ENCODE data around the gene GLIS2. TPM values are rescaled to one million over a fixed set of nuclear protein-coding genes. Genes with fewer than 3 reads are reported as not detected.
A peak's percentile ranks its signal among the peaks of the same experiment; 100 is the strongest.

The GLIS2 gene
- total RNA-seq, 2 donors from 2014 or later = 0.10 to 0.29 TPM

DNA sequence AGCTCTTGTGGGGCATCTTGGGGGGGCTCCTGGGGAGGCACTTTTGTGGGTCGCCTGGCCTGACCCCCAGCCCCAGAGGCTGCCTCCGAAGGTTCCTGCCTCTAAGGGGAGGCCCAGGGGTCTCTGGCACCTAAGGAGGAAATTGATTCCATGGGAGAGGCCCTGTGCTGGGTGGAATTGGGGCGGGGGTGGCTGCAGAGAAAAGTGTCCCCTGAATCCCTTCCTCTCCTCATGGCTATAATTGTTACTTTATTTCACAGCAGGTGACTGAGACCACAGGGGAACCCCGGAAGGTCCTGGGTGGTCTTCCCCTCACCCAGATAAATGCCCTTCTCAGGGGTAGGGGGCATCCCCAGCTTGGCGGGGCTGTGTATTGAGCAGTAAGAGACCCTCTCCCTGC lies 3.1 kb downstream of the GLIS2 start:
- no peak overlapping the region for H3K4me3 Mint-ChIP-seq
- H3K36me3 Mint-ChIP-seq (ENCODE audit: low read depth) = peaks cover 2% of the 10 kb centered on the region
- H3K4me1 Mint-ChIP-seq = peaks cover 15% of the 10 kb centered on the region
- no peak for ATAC-seq
- no peak overlapping the region for H3K27ac Mint-ChIP-seq
- no peaks in the 10 kb centered on the region for H3K9me3 ChIP-seq (ENCODE audit: control insufficient read depth, low read length, poor library complexity, severe bottlenecking)
- no peak for DNase-seq
- peaks cover 10% of the 10 kb centered on the region for H3K27me3 Mint-ChIP-seq

DNA sequence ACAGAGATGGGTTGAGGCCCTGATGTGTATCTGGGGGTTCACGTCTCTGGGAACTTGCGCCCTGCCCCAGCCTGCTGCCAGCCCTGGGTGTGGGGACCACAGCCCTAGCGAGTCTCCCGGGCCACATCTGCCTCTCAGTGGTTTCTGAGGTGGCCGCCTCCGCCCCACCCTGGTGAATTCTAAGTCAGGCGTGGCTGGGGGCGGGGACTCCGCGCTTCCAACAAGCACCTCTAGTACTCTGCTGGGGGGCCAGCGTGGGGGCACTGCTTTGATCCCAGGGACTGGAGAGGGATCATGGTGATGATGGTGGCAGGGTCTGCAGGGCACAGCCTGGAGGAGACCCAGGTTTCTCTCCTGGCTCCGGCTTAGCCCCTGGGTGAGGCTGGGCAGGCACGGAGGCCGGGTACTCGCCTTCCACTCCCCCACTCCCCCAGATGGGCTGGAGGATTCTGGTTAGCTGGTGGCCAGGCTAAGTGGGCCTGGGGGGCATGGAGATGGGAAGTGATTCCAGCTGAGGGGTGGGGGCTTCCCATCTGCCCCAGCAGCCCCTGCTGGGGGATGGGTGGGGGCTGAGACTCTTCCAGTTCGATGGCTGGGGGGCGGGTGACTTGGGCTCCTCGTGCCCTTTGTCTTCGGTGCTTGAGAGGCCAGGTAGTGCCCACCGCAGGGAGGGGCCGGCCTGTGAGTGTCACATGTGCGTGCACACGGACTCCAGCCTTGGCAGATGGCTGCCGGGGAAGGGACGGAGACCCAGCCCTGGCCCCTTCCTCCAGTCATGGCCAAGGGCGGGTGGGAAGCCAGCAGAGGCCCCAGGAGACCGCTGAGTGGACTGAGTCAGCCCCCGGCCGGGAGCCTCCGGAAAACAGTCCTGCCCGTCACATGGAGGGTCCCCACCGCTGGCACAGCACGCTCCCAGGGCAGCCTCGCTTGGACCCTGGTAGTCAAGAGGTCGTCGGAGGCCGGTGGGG lies 3.9 kb downstream of the GLIS2 start:
- H3K9me3 ChIP-seq (ENCODE audit: control insufficient read depth, low read length, poor library complexity, severe bottlenecking) = no peaks in the 10 kb centered on the region
- peak; percentile 43 to 50 (median 44) for DNase-seq
- Mint-ChIP-seq H3K27ac (no peak overlapping the region), H3K36me3 (ENCODE audit: low read depth) (no peaks in the 10 kb centered on the region), H3K4me3 (no peak overlapping the region), H3K4me1 (peaks cover 7% of the 10 kb centered on the region), H3K27me3 (peaks cover 3% of the 10 kb centered on the region)
- ATAC-seq = peak; percentile 87

DNA sequence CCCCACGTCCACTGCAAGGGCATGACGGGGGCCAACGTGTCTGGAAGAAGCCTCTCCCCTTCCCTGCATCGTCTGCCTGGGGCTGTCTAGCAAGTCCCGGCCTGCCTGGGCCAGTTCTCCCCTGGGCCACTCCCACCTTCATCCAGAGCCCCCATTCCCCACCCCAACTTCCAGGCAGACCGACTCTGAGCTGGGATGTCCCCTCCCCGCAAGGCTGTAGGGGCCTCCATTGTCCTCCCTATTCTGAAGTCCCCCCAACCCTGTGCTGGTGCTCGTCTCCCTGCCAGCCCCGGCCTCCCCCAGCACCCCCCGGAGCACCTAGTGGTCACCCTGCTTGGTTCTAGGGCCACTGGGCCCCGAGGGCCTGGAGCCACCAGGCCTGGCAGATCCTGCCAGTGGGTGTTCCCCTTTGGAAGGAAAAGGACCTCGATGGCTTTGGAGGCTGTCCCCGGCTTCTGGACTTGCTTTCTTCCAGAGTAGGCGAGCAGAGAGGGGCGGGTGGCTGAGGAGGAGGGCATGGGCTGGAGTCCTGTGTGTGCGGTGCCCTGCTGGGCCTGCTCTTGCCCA lies 4.8 kb downstream of the GLIS2 start:
- H3K27me3 Mint-ChIP-seq = no peaks in the 10 kb centered on the region
- ATAC-seq (no peak), DNase-seq (no peak)

GRCh38 chr16:4321286-4322120 lies 5.6 kb downstream of the GLIS2 start:
- no peak for ATAC-seq
- Mint-ChIP-seq H3K27me3 (no peaks in the 10 kb centered on the region), H3K4me3 (no peak overlapping the region), H3K4me1 (peaks cover 4% of the 10 kb centered on the region), H3K36me3 (ENCODE audit: low read depth) (no peaks in the 10 kb centered on the region), H3K27ac (no peak overlapping the region)
- H3K9me3 ChIP-seq (ENCODE audit: control insufficient read depth, low read length, poor library complexity, severe bottlenecking) = no peaks in the 10 kb centered on the region
- DNase-seq = no peak

More for the DNA sequence above, 4.8 kb downstream of the GLIS2 start:
- Mint-ChIP-seq H3K27ac (no peak overlapping the region), H3K36me3 (ENCODE audit: low read depth) (no peaks in the 10 kb centered on the region), H3K4me3 (no peak overlapping the region), H3K4me1 (peaks cover 4% of the 10 kb centered on the region)
- H3K9me3 ChIP-seq (ENCODE audit: control insufficient read depth, low read length, poor library complexity, severe bottlenecking) = no peaks in the 10 kb centered on the region

DNA sequence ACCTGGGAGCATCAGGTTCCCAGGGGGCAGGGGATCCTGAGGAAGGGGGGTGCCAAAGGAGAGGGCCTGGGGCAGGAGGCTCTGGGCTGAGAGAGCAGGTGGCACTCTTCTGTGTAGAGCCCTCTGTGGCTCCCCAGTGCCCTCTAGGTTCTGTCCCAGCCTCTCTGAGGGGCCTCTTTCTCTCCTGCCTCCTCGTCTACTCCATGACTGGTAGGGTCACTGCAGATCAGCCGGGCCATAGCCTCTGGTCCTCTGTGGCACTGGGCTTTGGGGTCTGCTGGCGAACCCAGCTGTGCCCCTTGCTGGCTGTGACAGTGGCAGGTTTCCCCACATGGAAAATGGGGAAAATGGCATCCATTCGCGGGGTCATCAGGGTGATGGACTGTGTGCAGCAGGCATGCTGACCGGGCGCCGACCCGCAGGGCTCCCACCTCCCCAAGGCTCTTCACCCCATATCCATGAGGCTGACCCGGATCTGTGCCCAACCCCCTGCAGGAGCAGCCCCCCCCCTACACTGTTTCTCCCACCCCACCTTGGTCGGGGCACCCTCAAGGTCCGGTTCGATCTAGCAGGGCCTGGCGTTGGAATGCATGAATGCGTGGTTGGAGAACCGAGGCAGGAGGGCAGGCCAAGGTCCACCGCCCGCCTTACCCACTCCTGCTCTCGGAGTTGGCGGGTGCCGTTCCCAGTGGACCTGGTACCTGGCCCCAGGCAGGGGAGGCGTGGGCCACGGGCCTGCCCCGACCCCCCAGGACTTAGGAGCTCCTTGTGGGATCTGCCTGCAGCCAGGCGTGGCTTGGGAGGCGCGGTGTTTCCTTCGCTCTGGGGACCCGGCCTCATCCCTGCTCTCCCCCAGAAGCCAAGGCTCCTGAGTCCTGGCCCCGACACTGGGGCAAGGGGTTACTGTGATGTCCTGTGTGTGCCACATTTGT lies 6.5 kb downstream of the GLIS2 start:
- no peaks in the 10 kb centered on the region for H3K9me3 ChIP-seq (ENCODE audit: control insufficient read depth, low read length, poor library complexity, severe bottlenecking)
- Mint-ChIP-seq H3K27ac (no peak overlapping the region), H3K4me3 (no peak overlapping the region), H3K4me1 (peaks cover 4% of the 10 kb centered on the region), H3K36me3 (ENCODE audit: low read depth) (no peaks in the 10 kb centered on the region), H3K27me3 (no peaks in the 10 kb centered on the region)
- no peak for DNase-seq
- no peak for ATAC-seq

DNA sequence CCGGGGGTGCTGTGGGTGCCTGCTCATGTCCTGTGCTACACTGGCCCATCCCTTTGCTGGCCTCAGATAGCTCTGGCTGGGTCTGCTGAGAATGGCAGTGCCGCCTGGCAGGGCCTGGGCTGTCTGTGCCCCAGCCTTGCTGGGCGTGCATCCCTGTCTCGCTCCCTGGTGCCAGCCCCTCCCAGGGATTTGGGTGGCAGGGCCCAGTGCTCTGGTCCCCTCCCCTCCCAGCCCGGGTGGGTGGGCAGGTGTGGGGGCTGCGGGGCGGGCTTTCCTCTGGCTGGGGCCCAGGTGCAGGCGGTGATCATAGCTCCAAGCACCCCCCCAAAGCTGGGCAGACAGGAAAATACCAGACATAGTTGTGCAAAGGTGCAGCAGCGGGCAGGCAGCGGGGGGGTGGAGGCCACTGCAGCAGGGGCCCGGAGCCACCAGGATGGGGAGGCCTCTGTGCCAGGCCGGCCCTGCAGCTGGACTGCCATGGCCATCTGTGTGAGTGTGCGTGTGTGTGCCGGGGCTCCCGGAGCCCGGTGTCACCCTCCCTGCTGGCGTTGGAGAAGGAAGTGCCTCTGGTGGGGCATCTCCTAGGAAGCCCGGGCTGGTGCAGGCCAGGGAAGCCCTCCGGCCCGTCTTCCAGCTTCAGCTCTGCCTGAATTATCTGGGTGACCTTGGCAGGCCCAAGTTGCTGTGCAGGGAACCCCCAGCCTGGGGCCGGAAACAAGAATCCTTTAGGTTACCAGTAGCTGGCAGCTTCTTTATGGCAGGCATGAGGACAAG lies 7.4 kb downstream of the GLIS2 start:
- H3K9me3 ChIP-seq (ENCODE audit: control insufficient read depth, low read length, poor library complexity, severe bottlenecking) = no peaks in the 10 kb centered on the region
- Mint-ChIP-seq H3K4me1 (peaks cover 7% of the 10 kb centered on the region), H3K27ac (no peak overlapping the region), H3K27me3 (no peaks in the 10 kb centered on the region), H3K36me3 (ENCODE audit: low read depth) (no peaks in the 10 kb centered on the region), H3K4me3 (no peak overlapping the region)
- DNase-seq = no peak
- ATAC-seq = no peak

GRCh38 chr16:4323845-4324488 lies 8.1 kb downstream of the GLIS2 start:
- DNase-seq (no peak), ATAC-seq (no peak)
- Mint-ChIP-seq H3K27me3 (no peaks in the 10 kb centered on the region), H3K36me3 (ENCODE audit: low read depth) (no peaks in the 10 kb centered on the region), H3K4me3 (no peak overlapping the region), H3K27ac (no peak overlapping the region), H3K4me1 (peaks cover 9% of the 10 kb centered on the region)
- no peaks in the 10 kb centered on the region for H3K9me3 ChIP-seq (ENCODE audit: control insufficient read depth, low read length, poor library complexity, severe bottlenecking)

DNA sequence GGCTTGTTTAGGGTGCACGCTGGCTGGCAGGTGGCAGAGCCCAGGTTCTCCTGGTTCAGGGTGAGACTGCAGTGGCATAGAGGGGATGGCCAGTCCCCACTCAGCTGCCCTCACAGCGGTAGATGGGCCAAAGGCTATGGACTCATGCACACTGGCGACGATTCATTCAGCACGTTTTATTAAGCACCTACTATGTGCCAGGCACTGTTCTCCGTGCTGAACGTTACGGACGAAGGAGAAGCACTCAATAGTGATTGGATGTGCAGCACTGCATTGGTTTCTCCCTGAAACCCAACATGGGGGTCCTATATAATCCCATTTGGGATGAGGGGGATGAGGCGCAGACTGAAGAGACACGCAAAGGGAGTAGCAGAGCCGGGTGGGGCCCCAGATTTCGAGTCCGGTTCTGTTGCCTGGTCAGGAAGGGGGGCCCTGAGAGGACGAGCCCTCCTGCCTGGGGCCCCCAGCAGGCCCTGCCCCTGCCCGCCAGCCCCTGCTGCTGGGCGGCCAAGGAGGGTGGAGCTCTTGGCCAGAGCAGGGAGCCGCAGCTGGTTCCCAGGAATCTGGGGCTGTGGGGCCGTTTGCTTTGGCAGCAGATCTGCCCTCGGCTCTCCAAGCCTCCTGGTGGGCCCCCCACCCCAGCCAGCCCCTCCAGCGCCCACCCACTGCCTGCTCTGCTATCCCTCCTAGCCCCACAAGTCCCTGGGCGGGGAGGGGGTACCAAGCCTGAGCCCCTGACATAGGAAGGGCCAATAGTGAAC lies 8.8 kb downstream of the GLIS2 start:
- Mint-ChIP-seq H3K36me3 (ENCODE audit: low read depth) (no peaks in the 10 kb centered on the region), H3K27ac (no peak overlapping the region), H3K27me3 (no peaks in the 10 kb centered on the region)

DNA sequence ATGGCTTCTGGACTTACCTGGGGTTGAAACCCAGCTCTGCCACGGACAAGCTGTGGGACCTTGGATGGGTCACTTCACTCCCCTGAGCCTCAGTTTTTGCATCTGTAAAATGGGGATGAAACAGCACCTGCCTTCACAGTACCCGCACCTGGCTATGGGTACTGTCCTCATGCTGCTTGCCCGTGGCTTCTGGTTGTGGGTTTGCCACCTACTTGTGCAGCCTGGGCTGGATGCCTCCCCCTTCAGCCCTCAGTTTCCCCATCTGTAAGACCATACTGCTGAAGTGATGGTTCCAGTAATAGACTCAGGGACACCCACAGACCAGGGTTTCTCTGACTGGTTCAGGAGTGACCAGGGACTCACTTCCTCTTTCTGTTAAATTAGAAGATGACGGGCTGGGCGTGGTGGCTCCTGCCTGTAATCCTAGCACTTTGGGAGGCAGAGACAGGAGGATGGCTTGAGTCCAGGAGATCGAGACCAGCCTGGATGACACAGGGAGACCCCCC lies 9.4 kb downstream of the GLIS2 start:
- no peaks in the 10 kb centered on the region for H3K36me3 Mint-ChIP-seq (ENCODE audit: low read depth)

More for the DNA sequence above, 8.8 kb downstream of the GLIS2 start:
- Mint-ChIP-seq H3K4me3 (no peak overlapping the region), H3K4me1 (peaks cover 5% of the 10 kb centered on the region)
- no peaks in the 10 kb centered on the region for H3K9me3 ChIP-seq (ENCODE audit: control insufficient read depth, low read length, poor library complexity, severe bottlenecking)
- ATAC-seq (no peak), DNase-seq (no peak)

GRCh38 chr16:4327386-4328045 lies 11.6 kb downstream of the GLIS2 start:
- Mint-ChIP-seq H3K36me3 (ENCODE audit: low read depth) (no peaks in the 10 kb centered on the region), H3K27me3 (no peaks in the 10 kb centered on the region), H3K4me3 (peak overlapping the region; percentile 74), H3K27ac (no peak overlapping the region), H3K4me1 (peaks cover 5% of the 10 kb centered on the region)
- ATAC-seq = peak; percentile 35
- no peak for DNase-seq
- H3K9me3 ChIP-seq (ENCODE audit: control insufficient read depth, low read length, poor library complexity, severe bottlenecking) = no peaks in the 10 kb centered on the region

More for the DNA sequence above, 9.4 kb downstream of the GLIS2 start:
- Mint-ChIP-seq H3K4me3 (no peak overlapping the region), H3K4me1 (peaks cover 5% of the 10 kb centered on the region), H3K27me3 (no peaks in the 10 kb centered on the region), H3K27ac (no peak overlapping the region)
- DNase-seq = no peak
- H3K9me3 ChIP-seq (ENCODE audit: control insufficient read depth, low read length, poor library complexity, severe bottlenecking) = no peaks in the 10 kb centered on the region
- ATAC-seq = no peak
